ENCODE data around the gene GPC5.
"Not testable (repeated sequence)": the region's sequence is repeated elsewhere in the genome, so short reads cannot be mapped to it uniquely, and the experiment has no call there.

GPC5 gene

GRCh38 chr13:92251671-92252210 lies 853.3 kb downstream of the GPC5 start:
- Mint-ChIP-seq H3K4me1 (ENCODE audit: low read depth) (no peaks in the 10 kb centered on the region), H3K36me3 (ENCODE audit: low read depth) (no peaks in the 10 kb centered on the region), H3K9me3 (no peaks in the 10 kb centered on the region), H3K4me3 (no peak overlapping the region), H3K27me3 (ENCODE audit: low read depth) (no peaks in the 10 kb centered on the region), H3K27ac (no peak overlapping the region)

GRCh38 chr13:92255526-92255925 lies 857.1 kb downstream of the GPC5 start:
- no peaks in the 10 kb centered on the region for H3K9me3 Mint-ChIP-seq
- H3K36me3 Mint-ChIP-seq (ENCODE audit: low read depth) = no peaks in the 10 kb centered on the region
- H3K27me3 Mint-ChIP-seq (ENCODE audit: low read depth) = no peaks in the 10 kb centered on the region
- H3K27ac Mint-ChIP-seq = no peak overlapping the region
- no peak overlapping the region for H3K4me3 Mint-ChIP-seq
- no peaks in the 10 kb centered on the region for H3K4me1 Mint-ChIP-seq (ENCODE audit: low read depth)

- H3K4me1 Mint-ChIP-seq (ENCODE audit: low read depth) = no peaks in the 10 kb centered on the region
- H3K4me3 Mint-ChIP-seq = no peak overlapping the region
- H3K27ac Mint-ChIP-seq = no peak overlapping the region
- no peaks in the 10 kb centered on the region for H3K9me3 Mint-ChIP-seq
- no peaks in the 10 kb centered on the region for H3K27me3 Mint-ChIP-seq (ENCODE audit: low read depth)
- no peaks in the 10 kb centered on the region for H3K36me3 Mint-ChIP-seq (ENCODE audit: low read depth)
Measured at GRCh38 chr13:92256211-92256610, 857.8 kb downstream of the GPC5 start.

- H3K27ac Mint-ChIP-seq = no peak overlapping the region
- H3K9me3 Mint-ChIP-seq = no peaks in the 10 kb centered on the region
- no peak overlapping the region for H3K4me3 Mint-ChIP-seq
- H3K27me3 Mint-ChIP-seq (ENCODE audit: low read depth) = no peaks in the 10 kb centered on the region
- no peaks in the 10 kb centered on the region for H3K4me1 Mint-ChIP-seq (ENCODE audit: low read depth)
- no peaks in the 10 kb centered on the region for H3K36me3 Mint-ChIP-seq (ENCODE audit: low read depth)
Measured at GRCh38 chr13:92259046-92259445, 860.6 kb downstream of the GPC5 start.

- no peak overlapping the region for H3K4me3 Mint-ChIP-seq
- no peak overlapping the region for H3K27ac Mint-ChIP-seq
- H3K36me3 Mint-ChIP-seq (ENCODE audit: low read depth) = no peaks in the 10 kb centered on the region
- H3K9me3 Mint-ChIP-seq = no peaks in the 10 kb centered on the region
- no peaks in the 10 kb centered on the region for H3K4me1 Mint-ChIP-seq (ENCODE audit: low read depth)
- no peaks in the 10 kb centered on the region for H3K27me3 Mint-ChIP-seq (ENCODE audit: low read depth)
Measured at GRCh38 chr13:92259523-92259922, 861.1 kb downstream of the GPC5 start.

GRCh38 chr13:92260363-92260762 lies 861.9 kb downstream of the GPC5 start:
- Mint-ChIP-seq H3K9me3 (no peaks in the 10 kb centered on the region), H3K4me1 (ENCODE audit: low read depth) (no peaks in the 10 kb centered on the region), H3K27ac (no peak overlapping the region), H3K27me3 (ENCODE audit: low read depth) (no peaks in the 10 kb centered on the region), H3K36me3 (ENCODE audit: low read depth) (no peaks in the 10 kb centered on the region), H3K4me3 (no peak overlapping the region)

- Mint-ChIP-seq H3K27me3 (ENCODE audit: low read depth) (no peaks in the 10 kb centered on the region), H3K27ac (no peak overlapping the region), H3K36me3 (ENCODE audit: low read depth) (no peaks in the 10 kb centered on the region), H3K4me1 (ENCODE audit: low read depth) (no peaks in the 10 kb centered on the region), H3K9me3 (no peaks in the 10 kb centered on the region), H3K4me3 (no peak overlapping the region)
Measured at GRCh38 chr13:92262100-92262788, 863.8 kb downstream of the GPC5 start.

- H3K27me3 Mint-ChIP-seq (ENCODE audit: low read depth) = no peaks in the 10 kb centered on the region
- no peaks in the 10 kb centered on the region for H3K36me3 Mint-ChIP-seq (ENCODE audit: low read depth)
- H3K4me3 Mint-ChIP-seq = no peak overlapping the region
- no peaks in the 10 kb centered on the region for H3K4me1 Mint-ChIP-seq (ENCODE audit: low read depth)
- no peak overlapping the region for H3K27ac Mint-ChIP-seq
- no peaks in the 10 kb centered on the region for H3K9me3 Mint-ChIP-seq
Measured at GRCh38 chr13:92265408-92265807, 867.0 kb downstream of the GPC5 start.

- H3K27me3 Mint-ChIP-seq (ENCODE audit: low read depth) = no peaks in the 10 kb centered on the region
- no peak overlapping the region for H3K27ac Mint-ChIP-seq
- H3K4me1 Mint-ChIP-seq (ENCODE audit: low read depth) = no peaks in the 10 kb centered on the region
Measured at GRCh38 chr13:92270990-92271389, 872.6 kb downstream of the GPC5 start.

GRCh38 chr13:92272177-92272576 lies 873.8 kb downstream of the GPC5 start:
- Mint-ChIP-seq H3K4me3 (no peak overlapping the region), H3K27me3 (ENCODE audit: low read depth) (no peaks in the 10 kb centered on the region), H3K27ac (no peak overlapping the region), H3K4me1 (ENCODE audit: low read depth) (no peaks in the 10 kb centered on the region), H3K36me3 (ENCODE audit: low read depth) (no peaks in the 10 kb centered on the region), H3K9me3 (peaks cover 5% of the 10 kb centered on the region)

More at GRCh38 chr13:92270990-92271389, 872.6 kb downstream of the GPC5 start:
- Mint-ChIP-seq H3K9me3 (peaks cover 5% of the 10 kb centered on the region), H3K36me3 (ENCODE audit: low read depth) (no peaks in the 10 kb centered on the region), H3K4me3 (no peak overlapping the region)

- not testable (repeated sequence) for H3K27me3 Mint-ChIP-seq (ENCODE audit: low read depth); H3K4me3 Mint-ChIP-seq; H3K27ac Mint-ChIP-seq; H3K4me1 Mint-ChIP-seq (ENCODE audit: low read depth); H3K36me3 Mint-ChIP-seq (ENCODE audit: low read depth)
- H3K9me3 Mint-ChIP-seq = peaks cover 23% of the 10 kb centered on the region
Measured at GRCh38 chr13:92280986-92281385, 882.6 kb downstream of the GPC5 start.

- peaks cover 36% of the 10 kb centered on the region for H3K9me3 Mint-ChIP-seq
- H3K36me3 Mint-ChIP-seq (ENCODE audit: low read depth); H3K4me1 Mint-ChIP-seq (ENCODE audit: low read depth); H3K27me3 Mint-ChIP-seq (ENCODE audit: low read depth); H3K4me3 Mint-ChIP-seq; H3K27ac Mint-ChIP-seq: not testable (repeated sequence)
Measured at GRCh38 chr13:92290718-92291307, 892.4 kb downstream of the GPC5 start.

GRCh38 chr13:92294533-92294932 lies 896.1 kb downstream of the GPC5 start:
- H3K9me3 Mint-ChIP-seq = peaks cover 31% of the 10 kb centered on the region
- not testable (repeated sequence) for H3K36me3 Mint-ChIP-seq (ENCODE audit: low read depth); H3K27me3 Mint-ChIP-seq (ENCODE audit: low read depth); H3K4me3 Mint-ChIP-seq; H3K4me1 Mint-ChIP-seq (ENCODE audit: low read depth); H3K27ac Mint-ChIP-seq

- H3K9me3 Mint-ChIP-seq = peaks cover 27% of the 10 kb centered on the region
- H3K4me1 Mint-ChIP-seq (ENCODE audit: low read depth); H3K36me3 Mint-ChIP-seq (ENCODE audit: low read depth); H3K27me3 Mint-ChIP-seq (ENCODE audit: low read depth); H3K27ac Mint-ChIP-seq; H3K4me3 Mint-ChIP-seq: not testable (repeated sequence)
Measured at GRCh38 chr13:92296154-92296671, 897.8 kb downstream of the GPC5 start.
